Non-pigmented ciliary epithelial cell (primary cell): ENCODE results near the gene HS3ST3B1.

Experiments
- DNase-seq: peaks from one replicate; pipeline ENCODE4 v3.0.0-alpha.2; 2010; ENCODE audit warnings: low read depth

The HS3ST3B1 gene

GRCh38 chr17:14355556-14355955, 54.7 kb downstream of the HS3ST3B1 start:
- no peak for DNase-seq

- DNase-seq = no peak
These were observed 58.5 kb downstream of the HS3ST3B1 start for GRCh38 chr17:14359163-14360020.

GRCh38 chr17:14360856-14361255, 60.0 kb downstream of the HS3ST3B1 start:
- no peak for DNase-seq

GRCh38 chr17:14361470-14361869, 60.6 kb downstream of the HS3ST3B1 start:
- DNase-seq = no peak

- DNase-seq = no peak
These were observed 61.1 kb downstream of the HS3ST3B1 start for GRCh38 chr17:14361945-14362508.

GRCh38 chr17:14366199-14366598, 65.3 kb downstream of the HS3ST3B1 start:
- no peak for DNase-seq

GRCh38 chr17:14372461-14372860, 71.6 kb downstream of the HS3ST3B1 start:
- no peak for DNase-seq

- no peak for DNase-seq
These were observed 72.2 kb downstream of the HS3ST3B1 start for GRCh38 chr17:14372905-14373613.

GRCh38 chr17:14373614-14374259, 72.9 kb downstream of the HS3ST3B1 start:
- no peak for DNase-seq

GRCh38 chr17:14374268-14374667, 73.4 kb downstream of the HS3ST3B1 start:
- no peak for DNase-seq

GRCh38 chr17:14376666-14377065, 75.8 kb downstream of the HS3ST3B1 start:
- DNase-seq = no peak

- DNase-seq = no peak
These were observed 80.7 kb downstream of the HS3ST3B1 start for GRCh38 chr17:14381606-14382005.

- DNase-seq = no peak
These were observed 86.2 kb downstream of the HS3ST3B1 start for GRCh38 chr17:14387036-14387435.

GRCh38 chr17:14389681-14390080, 88.8 kb downstream of the HS3ST3B1 start:
- DNase-seq = no peak

- DNase-seq = no peak
These were observed 92.8 kb downstream of the HS3ST3B1 start for GRCh38 chr17:14393723-14394122.

GRCh38 chr17:14395255-14395654, 94.4 kb downstream of the HS3ST3B1 start:
- no peak for DNase-seq

GRCh38 chr17:14396547-14396946, 95.7 kb downstream of the HS3ST3B1 start:
- no peak for DNase-seq

- no peak for DNase-seq
These were observed 97.9 kb downstream of the HS3ST3B1 start for GRCh38 chr17:14398766-14399165.
